OCI-LY3 (cell line): ENCODE measurements around the gene BRAP.
"Not testable (repeated sequence)": the region's sequence is repeated elsewhere in the genome, so short reads cannot be mapped to it uniquely, and the experiment has no call there.

Experiments
- H2AFZ ChIP-seq: fragments of 200-600, 300-600 bp; shearing (Covaris generic); 2 replicates; pipeline ENCODE4 v1.6.0; 2014; ENCODE audit warnings: antibody characterized with exemption, low read depth, low read length
- H3K27ac ChIP-seq: fragments of 200-600, 300-600 bp; sonication (generic); 2 replicates; pipeline ENCODE4 v1.5.1; 2014; ENCODE audit warnings: mild to moderate bottlenecking, low read length, moderate library complexity, mixed read lengths
- H3K27me3 ChIP-seq: fragments of 200-600, 300-600 bp; sonication (generic); 2 replicates; pipeline ENCODE4 v1.6.1; 2014; ENCODE audit warnings: low read depth, low read length, mixed read lengths
- H3K36me3 ChIP-seq: fragments of 200-600, 300-600 bp; sonication (generic); replicated peaks from 2 replicates; pipeline ENCODE3; 2014; ENCODE audit warnings: low read depth, low read length, mixed read lengths
- H3K4me1 ChIP-seq: fragments of 300-600, 200-600 bp; sonication (generic); 2 replicates; pipeline ENCODE4 v1.6.1; 2014; ENCODE audit warnings: low read length, mixed read lengths
- H3K4me2 ChIP-seq: fragments of 200-600, 300-600 bp; sonication (generic); 2 replicates; pipeline ENCODE4 v1.6.1; 2014; ENCODE audit warnings: low read length, mixed read lengths
- H3K4me3 ChIP-seq: fragments of 300-600, 200-600 bp; sonication (generic); 2 replicates; pipeline ENCODE4 v1.5.1; 2014; ENCODE audit warnings: antibody characterized with exemption, mild to moderate bottlenecking, low read length, moderate library complexity
- H3K79me2 ChIP-seq: fragments of 300-600, 200-600 bp; shearing (Covaris generic); 2 replicates; pipeline ENCODE4 v1.6.1; 2014; ENCODE audit warnings: mild to moderate bottlenecking, low read length, mixed read lengths
- H3K9ac ChIP-seq: fragments of 300-600, 200-600 bp; shearing (Covaris generic); 2 replicates; pipeline ENCODE4 v1.6.0; 2014; ENCODE audit warnings: mild to moderate bottlenecking, low read length, moderate library complexity
- H3K9me3 ChIP-seq: fragments of 200-600, 300-600 bp; shearing (Covaris generic); 2 replicates; pipeline ENCODE4 v1.6.1; 2014; ENCODE audit warnings: low read length, mixed read lengths; ENCODE audit not compliant: insufficient read depth
- H4K20me1 ChIP-seq: fragments of 200-600, 300-600 bp; sonication (generic); 2 replicates; pipeline ENCODE4 v1.6.1; 2016; ENCODE audit warnings: low read length, mixed read lengths; ENCODE audit not compliant: insufficient read depth
- EZH2phosphoT487 ChIP-seq: fragments of 200-600 bp; shearing (Covaris generic); IDR thresholded peaks from 2 replicates; pipeline ENCODE4 v1.6.1; 2018; ENCODE audit warnings: antibody characterized with exemption, mixed run types, low read depth
- TF ChIP-seq, protein P1 (sequence below): fragments of 200-600, 300-600 bp; sonication (generic); IDR thresholded peaks from 2 replicates; pipeline ENCODE4 v1.5.1; 2014; ENCODE audit warnings: antibody characterized with exemption, low read length, low read depth

BRAP gene

DNA sequence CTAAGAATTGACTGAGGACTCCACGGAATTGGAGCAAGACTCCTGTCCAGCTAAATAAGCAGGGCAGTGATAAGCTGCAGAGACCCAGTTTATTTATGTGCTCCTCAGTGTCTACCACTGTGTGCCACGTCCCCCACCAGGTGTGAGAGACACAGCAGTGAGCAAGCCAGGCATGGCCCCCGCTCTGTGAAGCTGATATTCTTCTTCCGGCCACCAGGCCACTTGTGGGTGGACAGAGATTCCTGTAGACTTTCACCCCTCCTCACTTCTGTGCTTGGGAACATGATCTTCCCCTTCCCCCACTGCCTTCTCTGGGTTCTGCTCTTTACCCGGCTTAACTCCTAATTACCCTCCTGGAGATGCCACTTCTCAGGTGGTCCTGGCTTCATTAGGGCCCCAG, 21.3 kb downstream of the BRAP start:
- Histone ChIP-seq H3K36me3 (peaks cover 26% of the 10 kb centered on the region), H3K79me2 (no peaks in the 10 kb centered on the region), H4K20me1 (no peaks in the 10 kb centered on the region), H3K9ac (no peak overlapping the region), H3K9me3 (no peaks in the 10 kb centered on the region), H3K4me1 (no peaks in the 10 kb centered on the region), H3K27me3 (no peaks in the 10 kb centered on the region), H3K4me3 (no peak overlapping the region), H3K4me2 (no peak overlapping the region), H2AFZ (no peak overlapping the region), H3K27ac (no peak overlapping the region)
- TF ChIP-seq, protein P1, sequence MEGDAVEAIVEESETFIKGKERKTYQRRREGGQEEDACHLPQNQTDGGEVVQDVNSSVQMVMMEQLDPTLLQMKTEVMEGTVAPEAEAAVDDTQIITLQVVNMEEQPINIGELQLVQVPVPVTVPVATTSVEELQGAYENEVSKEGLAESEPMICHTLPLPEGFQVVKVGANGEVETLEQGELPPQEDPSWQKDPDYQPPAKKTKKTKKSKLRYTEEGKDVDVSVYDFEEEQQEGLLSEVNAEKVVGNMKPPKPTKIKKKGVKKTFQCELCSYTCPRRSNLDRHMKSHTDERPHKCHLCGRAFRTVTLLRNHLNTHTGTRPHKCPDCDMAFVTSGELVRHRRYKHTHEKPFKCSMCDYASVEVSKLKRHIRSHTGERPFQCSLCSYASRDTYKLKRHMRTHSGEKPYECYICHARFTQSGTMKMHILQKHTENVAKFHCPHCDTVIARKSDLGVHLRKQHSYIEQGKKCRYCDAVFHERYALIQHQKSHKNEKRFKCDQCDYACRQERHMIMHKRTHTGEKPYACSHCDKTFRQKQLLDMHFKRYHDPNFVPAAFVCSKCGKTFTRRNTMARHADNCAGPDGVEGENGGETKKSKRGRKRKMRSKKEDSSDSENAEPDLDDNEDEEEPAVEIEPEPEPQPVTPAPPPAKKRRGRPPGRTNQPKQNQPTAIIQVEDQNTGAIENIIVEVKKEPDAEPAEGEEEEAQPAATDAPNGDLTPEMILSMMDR, result no peak
- TF ChIP-seq EZH2phosphoT487, result no peak

DNA sequence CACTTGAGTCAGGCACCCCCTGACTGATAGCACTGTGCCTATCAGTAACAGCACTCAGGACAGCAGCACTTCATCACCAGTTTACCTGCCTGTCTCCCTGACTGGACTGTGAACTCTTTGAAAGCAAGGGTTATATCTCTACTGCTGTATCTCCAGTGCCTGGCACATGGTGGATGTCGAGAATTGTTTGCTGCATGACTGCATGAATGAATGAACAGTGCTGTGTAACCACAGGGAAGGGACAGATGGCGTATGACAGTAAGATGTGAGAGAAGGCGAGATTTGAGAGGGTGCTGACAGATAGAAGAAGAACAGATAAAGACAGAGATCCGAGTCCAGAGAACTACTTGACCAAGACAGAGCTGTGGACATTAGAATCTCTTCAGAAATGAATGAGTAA, 29.7 kb downstream of the BRAP start:
- Histone ChIP-seq H4K20me1 (no peaks in the 10 kb centered on the region), H2AFZ (no peak overlapping the region), H3K27me3 (no peaks in the 10 kb centered on the region), H3K4me2 (no peak overlapping the region), H3K9ac (no peak overlapping the region), H3K4me1 (no peaks in the 10 kb centered on the region), H3K9me3 (no peaks in the 10 kb centered on the region), H3K79me2 (no peaks in the 10 kb centered on the region), H3K4me3 (no peak overlapping the region), H3K36me3 (peaks cover 25% of the 10 kb centered on the region), H3K27ac (no peak overlapping the region)
- TF ChIP-seq, protein P1, result no peak
- TF ChIP-seq EZH2phosphoT487, result no peak

DNA sequence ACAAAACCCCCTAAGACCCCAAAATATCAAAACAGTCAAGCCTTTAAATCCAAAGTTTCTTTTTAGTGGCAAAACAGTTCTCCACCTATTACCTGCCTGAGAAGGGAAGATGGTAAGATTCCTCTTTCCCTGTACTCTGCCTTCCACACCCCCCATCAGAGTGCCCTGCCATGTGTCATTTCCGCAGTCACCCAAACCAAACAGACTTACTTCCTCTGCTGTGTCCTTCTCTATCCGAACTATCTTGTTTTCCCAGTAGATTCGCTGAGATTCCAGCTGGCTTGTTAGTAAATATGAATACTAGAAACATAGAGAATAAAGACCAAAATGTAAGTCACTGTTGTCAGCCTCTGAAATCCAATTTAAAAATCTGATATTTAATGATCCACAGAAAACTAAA, 30.4 kb downstream of the BRAP start:
- H3K27me3 ChIP-seq, result no peaks in the 10 kb centered on the region
- peaks cover 3% of the 10 kb centered on the region; the same call in 1 of the 2 replicates for H3K4me1 ChIP-seq
- no peaks in the 10 kb centered on the region for H4K20me1 ChIP-seq
- no peaks in the 10 kb centered on the region for H3K79me2 ChIP-seq
- no peak overlapping the region for H3K9ac ChIP-seq
- no peak overlapping the region for H3K27ac ChIP-seq
- TF ChIP-seq EZH2phosphoT487, result no peak
- TF ChIP-seq, protein P1, result no peak
- H3K9me3 ChIP-seq, result no peaks in the 10 kb centered on the region
- H3K4me3 ChIP-seq, result no peak overlapping the region
- H3K36me3 ChIP-seq, result peaks cover 29% of the 10 kb centered on the region
- no peak overlapping the region for H3K4me2 ChIP-seq
- H2AFZ ChIP-seq, result no peak overlapping the region

DNA sequence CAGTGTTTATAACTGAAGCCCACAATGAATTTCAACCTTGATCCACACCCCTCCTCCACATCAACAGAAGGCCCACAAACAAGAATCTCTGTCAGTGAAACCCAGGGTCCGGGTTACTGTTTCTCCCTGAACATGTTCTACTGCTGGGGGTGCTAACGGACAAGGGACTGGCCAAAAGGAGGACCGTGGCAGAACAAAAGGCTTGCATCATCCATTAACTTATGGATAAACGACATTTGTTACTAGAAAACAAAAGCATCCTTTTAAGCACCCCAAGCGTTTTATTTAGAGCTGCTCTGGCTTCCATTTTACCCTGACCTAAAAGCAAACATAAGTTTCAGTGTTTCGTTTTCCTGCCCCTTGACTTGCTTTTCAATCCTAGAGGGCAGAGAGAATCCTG, 32.2 kb downstream of the BRAP start:
- H3K4me3 ChIP-seq, result no peak overlapping the region
- peaks cover 33% of the 10 kb centered on the region for H3K36me3 ChIP-seq
- no peaks in the 10 kb centered on the region for H3K79me2 ChIP-seq
- no peaks in the 10 kb centered on the region for H3K27me3 ChIP-seq
- H3K27ac ChIP-seq, result no peak overlapping the region
- peaks cover 3% of the 10 kb centered on the region; the same call in 1 of the 2 replicates for H3K4me1 ChIP-seq
- H4K20me1 ChIP-seq, result no peaks in the 10 kb centered on the region
- TF ChIP-seq EZH2phosphoT487, result no peak
- TF ChIP-seq, protein P1, result no peak
- H2AFZ ChIP-seq, result no peak overlapping the region
- H3K9ac ChIP-seq, result no peak overlapping the region
- no peaks in the 10 kb centered on the region for H3K9me3 ChIP-seq
- H3K4me2 ChIP-seq, result no peak overlapping the region

DNA sequence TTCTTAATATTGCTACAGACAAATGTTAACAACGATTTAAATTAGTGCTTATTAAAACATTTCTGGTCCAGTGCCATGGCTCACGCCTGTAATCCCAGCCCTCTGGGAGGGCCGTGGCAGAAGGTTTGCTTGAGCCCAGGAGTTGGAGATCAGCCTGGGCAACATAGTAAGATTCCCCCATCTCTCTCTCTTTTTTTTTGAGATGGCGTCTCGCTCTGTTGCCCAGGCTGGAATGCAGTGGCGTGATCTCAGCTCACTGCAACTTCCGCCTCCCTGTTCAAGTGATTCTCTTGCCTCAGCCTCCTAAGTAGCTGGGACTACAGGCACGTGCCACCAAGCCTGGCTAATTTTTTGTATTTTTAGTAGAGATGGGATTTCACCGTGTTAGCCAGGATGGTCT, 33.2 kb downstream of the BRAP start:
- H3K79me2 ChIP-seq, H3K4me3 ChIP-seq, H3K9me3 ChIP-seq, H2AFZ ChIP-seq, H3K4me1 ChIP-seq, H3K9ac ChIP-seq, H3K27me3 ChIP-seq, H3K4me2 ChIP-seq, H3K27ac ChIP-seq, H4K20me1 ChIP-seq: not testable (repeated sequence)
- peaks cover 33% of the 10 kb centered on the region for H3K36me3 ChIP-seq
